HEK293 (cell line): Measurements from ENCODE around the gene DLGAP5.

Experiments used
- CTCF ChIA-PET: fragments of 350-600 bp; formaldehyde crosslinking; extraction: SDS; loops from one replicate; lab custom pipeline; 2021; ENCODE audit warnings: antibody characterized with exemption; lab: Yijun Ruan, JAX
- POLR2A ChIA-PET: fragments of 300-600 bp; formaldehyde crosslinking; extraction: SDS; loops from one replicate; lab custom pipeline; 2020; ENCODE audit warnings: antibody characterized with exemption, inconsistent platforms; lab: Yijun Ruan, JAX
- H3K27ac ChIP-seq: fragments of 200-500 bp; sonication (Bioruptor generic); 2 replicates; pipeline ENCODE4 v1.5.1; 2014; ENCODE audit warnings: low read depth, low read length, control low read depth, inconsistent platforms; ENCODE audit errors: extremely low read depth
- H3K36me3 ChIP-seq, 2 experiments: fragments of 200-500 bp in 1 of 2; sonication (Bioruptor generic) in 1 of 2; 1 replicate in 1 of 2; 2 replicates in 1 of 2; pipeline ENCODE4 v1.5.1; 2014 to 2017; ENCODE audit warnings: inconsistent platforms in 2 of 2, low read length in 2 of 2; ENCODE audit not compliant: control insufficient read depth in 2 of 2, insufficient read depth in 1 of 2
- H3K4me1 ChIP-seq: fragments of 200-500 bp; sonication (Bioruptor generic); 2 replicates; pipeline ENCODE4 v1.5.1; 2014; ENCODE audit warnings: mild to moderate bottlenecking, low read length, inconsistent platforms; ENCODE audit not compliant: control insufficient read depth, insufficient read depth
- H3K4me3 ChIP-seq: 2 replicates; pipeline ENCODE4 v1.5.1; 2011; ENCODE audit warnings: low read depth, mild to moderate bottlenecking, control low read depth, low read length, moderate library complexity
- H3K9me3 ChIP-seq: fragments of 200-500 bp; sonication (Bioruptor generic); 2 replicates; pipeline ENCODE4 v1.5.1; 2014; ENCODE audit warnings: low read depth, low read length, inconsistent platforms; ENCODE audit not compliant: control insufficient read depth, insufficient read depth
- GFI1B ChIP-seq: fragments of 450-650 bp; formaldehyde crosslinking; IDR thresholded peaks from 2 replicates; pipeline ENCODE4 v1.5.1; 2016; ENCODE audit warnings: missing biosample characterization, missing genetic modification characterization
- HOXA7 ChIP-seq: sonication (generic); formaldehyde crosslinking; IDR thresholded peaks from 2 replicates; pipeline ENCODE4 v1.8.1; 2022; ENCODE audit warnings: missing genetic modification reagents, borderline replicate concordance
- KLF16 ChIP-seq: fragments of 450-650 bp; formaldehyde crosslinking; IDR thresholded peaks from 2 replicates; pipeline ENCODE4 v1.5.1; 2017; ENCODE audit warnings: missing biosample characterization, missing genetic modification characterization
- KLF7 ChIP-seq: fragments of 450-650 bp; formaldehyde crosslinking; IDR thresholded peaks from 2 replicates; pipeline ENCODE4 v1.5.1; 2016; ENCODE audit warnings: missing biosample characterization, missing genetic modification characterization, borderline replicate concordance
- PRDM6 ChIP-seq: fragments of 450-650 bp; formaldehyde crosslinking; IDR thresholded peaks from 2 replicates; pipeline ENCODE4 v1.5.1; 2017; ENCODE audit warnings: missing biosample characterization, missing genetic modification characterization
- WT1 ChIP-seq: fragments of 450-650 bp; formaldehyde crosslinking; IDR thresholded peaks from 2 replicates; pipeline ENCODE4 v1.5.1; 2016; ENCODE audit warnings: missing biosample characterization, missing genetic modification characterization
- ZBTB11 ChIP-seq: fragments of 450-650 bp; formaldehyde crosslinking; conservative IDR thresholded peaks from 2 replicates; pipeline ENCODE4 v1.5.1; 2016; ENCODE audit warnings: low read depth, missing biosample characterization, missing genetic modification characterization
- ZFP37 ChIP-seq: fragments of 450-650 bp; formaldehyde crosslinking; IDR thresholded peaks from 2 replicates; pipeline ENCODE4 v1.5.1; 2016; ENCODE audit warnings: missing biosample characterization, missing genetic modification characterization
- ZNF2 ChIP-seq: fragments of 450-650 bp; formaldehyde crosslinking; IDR thresholded peaks from 2 replicates; pipeline ENCODE4 v1.5.1; 2016; ENCODE audit warnings: missing biosample characterization, missing genetic modification characterization
- ZNF223 ChIP-seq: fragments of 450-650 bp; formaldehyde crosslinking; IDR thresholded peaks from 2 replicates; pipeline ENCODE4 v1.5.1; 2016; ENCODE audit warnings: missing biosample characterization, missing genetic modification characterization
- ZNF23 ChIP-seq: fragments of 450-650 bp; formaldehyde crosslinking; IDR thresholded peaks from 2 replicates; pipeline ENCODE4 v1.5.1; 2016; ENCODE audit warnings: missing biosample characterization, missing genetic modification characterization, borderline replicate concordance
- ZNF24 ChIP-seq: fragments of 450-650 bp; formaldehyde crosslinking; IDR thresholded peaks from 2 replicates; pipeline ENCODE4 v1.5.1; 2016; ENCODE audit warnings: missing biosample characterization, missing genetic modification characterization
- ZNF266 ChIP-seq: fragments of 450-650 bp; formaldehyde crosslinking; IDR thresholded peaks from 2 replicates; pipeline ENCODE4 v1.5.1; 2016; ENCODE audit warnings: missing biosample characterization, missing genetic modification characterization, low read depth
- ZNF280C ChIP-seq: fragments of 450-650 bp; formaldehyde crosslinking; IDR thresholded peaks from 2 replicates; pipeline ENCODE4 v1.5.1; 2016; ENCODE audit warnings: missing biosample characterization, missing genetic modification characterization
- ZNF362 ChIP-seq: fragments of 450-650 bp; formaldehyde crosslinking; IDR thresholded peaks from 2 replicates; pipeline ENCODE4 v1.5.1; 2016; ENCODE audit warnings: missing biosample characterization, missing genetic modification characterization
- ZNF394 ChIP-seq: fragments of 450-650 bp; formaldehyde crosslinking; IDR thresholded peaks from 2 replicates; pipeline ENCODE4 v1.5.1; 2016; ENCODE audit warnings: missing biosample characterization, missing genetic modification characterization, mild to moderate bottlenecking, moderate library complexity, borderline replicate concordance
- ZNF416 ChIP-seq: fragments of 450-650 bp; formaldehyde crosslinking; IDR thresholded peaks from 2 replicates; pipeline ENCODE4 v1.5.1; 2016; ENCODE audit warnings: missing biosample characterization, missing genetic modification characterization
- ZNF629 ChIP-seq: fragments of 450-650 bp; formaldehyde crosslinking; IDR thresholded peaks from 2 replicates; pipeline ENCODE4 v1.5.1; 2017; ENCODE audit warnings: missing biosample characterization, missing genetic modification characterization
- ZNF658 ChIP-seq: fragments of 450-650 bp; formaldehyde crosslinking; IDR thresholded peaks from 2 replicates; pipeline ENCODE4; 2016; ENCODE audit warnings: missing biosample characterization, missing genetic modification characterization
- ZSCAN30 ChIP-seq: fragments of 450-650 bp; IDR thresholded peaks from 2 replicates; pipeline ENCODE4 v1.5.1; 2018; ENCODE audit warnings: missing biosample characterization, mild to moderate bottlenecking, missing genetic modification characterization, moderate library complexity
- TF ChIP-seq, protein P1 (sequence below): fragments of 450-650 bp; formaldehyde crosslinking; IDR thresholded peaks from 2 replicates; pipeline ENCODE4 v1.5.1; 2017; ENCODE audit warnings: missing biosample characterization, missing genetic modification characterization
- TF ChIP-seq, protein P2 (sequence below): fragments of 450-650 bp; formaldehyde crosslinking; IDR thresholded peaks from 2 replicates; pipeline ENCODE4 v1.5.1; 2016; ENCODE audit warnings: missing biosample characterization, missing genetic modification characterization, borderline replicate concordance

DLGAP5 gene

GRCh38 chr14:55107766-55108554 lies 83.4 kb downstream of the DLGAP5 start (continued):
- TF ChIP-seq, protein P1, sequence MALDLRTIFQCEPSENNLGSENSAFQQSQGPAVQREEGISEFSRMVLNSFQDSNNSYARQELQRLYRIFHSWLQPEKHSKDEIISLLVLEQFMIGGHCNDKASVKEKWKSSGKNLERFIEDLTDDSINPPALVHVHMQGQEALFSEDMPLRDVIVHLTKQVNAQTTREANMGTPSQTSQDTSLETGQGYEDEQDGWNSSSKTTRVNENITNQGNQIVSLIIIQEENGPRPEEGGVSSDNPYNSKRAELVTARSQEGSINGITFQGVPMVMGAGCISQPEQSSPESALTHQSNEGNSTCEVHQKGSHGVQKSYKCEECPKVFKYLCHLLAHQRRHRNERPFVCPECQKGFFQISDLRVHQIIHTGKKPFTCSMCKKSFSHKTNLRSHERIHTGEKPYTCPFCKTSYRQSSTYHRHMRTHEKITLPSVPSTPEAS = no peak
- TF ChIP-seq ZNF658 (tag by site-specific recombination) = no peak

DNA sequence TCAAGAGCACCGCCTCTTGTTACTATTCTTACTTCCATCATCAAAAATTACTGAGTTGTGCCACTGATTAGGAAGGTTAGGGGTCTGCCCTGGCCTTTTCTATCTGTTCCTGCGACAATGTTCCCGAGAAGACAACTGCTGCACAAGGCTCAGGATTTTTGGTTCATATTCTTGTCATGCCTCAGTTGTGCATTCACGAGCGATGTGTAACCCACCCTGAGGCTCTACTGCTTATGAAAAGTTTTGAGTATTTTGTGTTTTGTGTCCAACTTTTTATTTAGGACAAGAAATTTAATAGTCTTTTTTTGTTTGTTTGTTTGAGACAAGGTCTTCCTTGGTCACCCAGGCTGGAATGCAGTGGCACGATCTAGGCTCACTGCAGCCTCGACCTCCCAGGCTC lies 85.4 kb downstream of the DLGAP5 start:
- Histone ChIP-seq H3K4me1 (peaks cover 15% of the 10 kb centered on the region), H3K4me3 (no peak overlapping the region), H3K27ac (no peak overlapping the region), H3K36me3 (no peaks in the 10 kb centered on the region), H3K9me3 (no peaks in the 10 kb centered on the region)
- CTCF ChIA-PET = no interaction called here
- TF ChIP-seq ZNF24 (tag by site-specific recombination) = no peak
- no peak for TF ChIP-seq GFI1B
- TF ChIP-seq, protein P2, sequence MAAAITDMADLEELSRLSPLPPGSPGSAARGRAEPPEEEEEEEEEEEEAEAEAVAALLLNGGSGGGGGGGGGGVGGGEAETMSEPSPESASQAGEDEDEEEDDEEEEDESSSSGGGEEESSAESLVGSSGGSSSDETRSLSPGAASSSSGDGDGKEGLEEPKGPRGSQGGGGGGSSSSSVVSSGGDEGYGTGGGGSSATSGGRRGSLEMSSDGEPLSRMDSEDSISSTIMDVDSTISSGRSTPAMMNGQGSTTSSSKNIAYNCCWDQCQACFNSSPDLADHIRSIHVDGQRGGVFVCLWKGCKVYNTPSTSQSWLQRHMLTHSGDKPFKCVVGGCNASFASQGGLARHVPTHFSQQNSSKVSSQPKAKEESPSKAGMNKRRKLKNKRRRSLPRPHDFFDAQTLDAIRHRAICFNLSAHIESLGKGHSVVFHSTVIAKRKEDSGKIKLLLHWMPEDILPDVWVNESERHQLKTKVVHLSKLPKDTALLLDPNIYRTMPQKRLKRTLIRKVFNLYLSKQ = no peak
- no peak for TF ChIP-seq ZFP37 (tag by site-specific recombination)
- no peak for TF ChIP-seq PRDM6 (tag by site-specific recombination)
- no peak for TF ChIP-seq ZNF629 (tag by site-specific recombination)
- TF ChIP-seq ZNF23 (tag by site-specific recombination) = no peak
- TF ChIP-seq ZNF280C (tag by site-specific recombination) = no peak
- TF ChIP-seq ZNF394 (tag by site-specific recombination) = no peak
- TF ChIP-seq ZSCAN30 (tag by site-specific recombination) = no peak
- no peak for TF ChIP-seq KLF7 (tag by site-specific recombination)
- no peak for TF ChIP-seq ZNF223
- no peak for TF ChIP-seq KLF16 (tag by site-specific recombination)
- TF ChIP-seq ZBTB11 (tag by site-specific recombination) = no peak
- no peak for TF ChIP-seq HOXA7 (CRISPR knock-in tag)
- TF ChIP-seq ZNF416 (tag by site-specific recombination) = no peak
- no peak for TF ChIP-seq WT1 (tag by site-specific recombination)
- no peak for TF ChIP-seq ZNF362 (tag by site-specific recombination)
- TF ChIP-seq ZNF266 (tag by site-specific recombination) = no peak
- no peak for TF ChIP-seq ZNF2 (tag by site-specific recombination)
- POLR2A ChIA-PET = no interaction called here
